H1 (cell line): ENCODE data around the gene OR6C70. TPM values are rescaled to one million over a fixed set of nuclear protein-coding genes. Genes with fewer than 3 reads are reported as not detected.

Experiments
- CTCF ChIA-PET: fragments of 300-600 bp; sonication (Branson Sonifier 250); formaldehyde crosslinking; loops from one replicate; lab custom pipeline; 2021; ENCODE audit not compliant: partially characterized antibody; lab: Charles Lee
- POLR2A ChIA-PET: fragments of 300-600 bp; sonication (Branson Sonifier 250); formaldehyde crosslinking; loops from one replicate; lab custom pipeline; 2021; ENCODE audit warnings: inconsistent platforms; ENCODE audit not compliant: partially characterized antibody; lab: Charles Lee
- DNase-seq, 2 experiments: peaks; one replicate each; pipeline versions ENCODE4 v3.0.0 to v3.0.0-alpha.2; 2010 to 2022; ENCODE audit warnings: low spot score in 2 of 2, low read depth in 1 of 2, mixed read lengths in 1 of 2
- FAIRE-seq: peaks from 2 replicates; lab custom pipeline; 2011; peaks lifted over from hg19 to GRCh38; lab: Jason Lieb, UNC
- H2AFZ ChIP-seq: 2 replicates; pipeline ENCODE4 v1.8.1; 2012; ENCODE audit warnings: low read length, inconsistent platforms
- H2AK5ac ChIP-seq: 2 replicates; pipeline ENCODE4 v1.6.1; 2013; ENCODE audit warnings: low read depth, low read length
- H2BK120ac ChIP-seq: replicated peaks from 2 replicates; pipeline ENCODE3; 2013; ENCODE audit warnings: low read depth, low read length, inconsistent platforms
- H2BK12ac ChIP-seq: 2 replicates; pipeline ENCODE4 v1.6.1; 2013; ENCODE audit warnings: low read depth, low read length
- H2BK15ac ChIP-seq: 2 replicates; pipeline ENCODE4 v1.6.1; 2013; ENCODE audit warnings: low read length
- H2BK20ac ChIP-seq: 2 replicates; pipeline ENCODE4 v1.6.1; 2013; ENCODE audit warnings: low read length
- H2BK5ac ChIP-seq: 2 replicates; pipeline ENCODE4 v1.6.1; 2013; ENCODE audit warnings: low read depth, low read length
- H3K14ac ChIP-seq: 2 replicates; pipeline ENCODE4 v1.6.1; 2013; ENCODE audit warnings: inconsistent platforms; ENCODE audit not compliant: insufficient read length
- H3K18ac ChIP-seq: 2 replicates; pipeline ENCODE4 v1.6.1; 2013; ENCODE audit warnings: low read length; ENCODE audit errors: extremely low read depth
- H3K23ac ChIP-seq: 2 replicates; pipeline ENCODE4 v1.6.1; 2013; ENCODE audit warnings: inconsistent platforms; ENCODE audit not compliant: insufficient read length
- H3K23me2 ChIP-seq: 2 replicates; pipeline ENCODE4 v1.6.1; 2013; ENCODE audit warnings: low read depth, low read length
- H3K27ac ChIP-seq: 2 replicates; pipeline ENCODE4 v1.6.1; 2011; ENCODE audit warnings: low read depth, low read length, inconsistent platforms
- H3K27me3 ChIP-seq, 4 experiments: replicated peaks in 1 of 4; 1 replicate in 1 of 4; 2 replicates in 3 of 4; pipeline versions ENCODE4 v1.6.1 to v1.8.1; 2011 to 2013; ENCODE audit warnings: low read length in 3 of 4, mild to moderate bottlenecking in 3 of 4, inconsistent platforms in 2 of 4, mixed read lengths in 2 of 4, moderate library complexity in 1 of 4; ENCODE audit not compliant: control insufficient read depth in 3 of 4, insufficient read depth in 3 of 4; ENCODE audit errors: extremely low read depth in 1 of 4
- H3K36me3 ChIP-seq, 4 experiments: 2 replicates each; pipeline versions ENCODE4 v1.6.1 to v1.8.1; 2011 to 2013; ENCODE audit warnings: mild to moderate bottlenecking in 4 of 4, low read length in 3 of 4, moderate library complexity in 2 of 4, control low read depth in 1 of 4, inconsistent platforms in 1 of 4; ENCODE audit not compliant: insufficient read depth in 4 of 4, control insufficient read depth in 2 of 4
- H3K4ac ChIP-seq: replicated peaks from 2 replicates; pipeline ENCODE3; 2013; ENCODE audit warnings: low read length, low read depth, mixed read lengths, inconsistent platforms; ENCODE audit not compliant: insufficient read length
- H3K4me1 ChIP-seq, 4 experiments: replicated peaks in 1 of 4; 1 replicate in 1 of 4; 2 replicates in 3 of 4; pipeline versions ENCODE4 v1.6.1 to v1.8.1; 2011 to 2013; ENCODE audit warnings: low read length in 3 of 4, inconsistent platforms in 2 of 4, mixed read lengths in 1 of 4; ENCODE audit not compliant: insufficient read depth in 4 of 4, control insufficient read depth in 3 of 4
- H3K4me2 ChIP-seq, 2 experiments: 2 replicates each; pipeline versions ENCODE4 v1.6.1 to v1.8.1; 2011 to 2013; ENCODE audit warnings: low read depth in 2 of 2, low read length in 2 of 2, control low read depth in 1 of 2, inconsistent platforms in 1 of 2, mild to moderate bottlenecking in 1 of 2; ENCODE audit not compliant: insufficient read depth in 1 of 2
- H3K4me3 ChIP-seq, 4 experiments: fragments of 200-600, 300-600 bp in 1 of 4; sonication (generic), shearing (Covaris generic), sonication (Bioruptor Twin) in 1 of 4; 2 replicates each; pipeline versions ENCODE4 v1.5.1 to v1.8.1; 2011 to 2016; ENCODE audit warnings: low read length in 4 of 4, low read depth in 3 of 4, control low read depth in 2 of 4, inconsistent platforms in 2 of 4, mild to moderate bottlenecking in 2 of 4, mixed read lengths in 1 of 4, moderate library complexity in 1 of 4; ENCODE audit not compliant: insufficient read depth in 2 of 4; ENCODE audit errors: extremely low read depth in 1 of 4
- H3K56ac ChIP-seq: replicated peaks from 2 replicates; pipeline ENCODE3; 2013; ENCODE audit warnings: low read depth, mild to moderate bottlenecking, mixed read lengths, low read length, inconsistent platforms; ENCODE audit not compliant: insufficient read length
- H3K79me1 ChIP-seq: 2 replicates; pipeline ENCODE4 v1.6.1; 2013; ENCODE audit warnings: low read depth, low read length, control low read depth
- H3K79me2 ChIP-seq, 2 experiments: 2 replicates each; pipeline versions ENCODE4 v1.6.1 to v1.8.1; 2012 to 2013; ENCODE audit warnings: low read length in 2 of 2, mild to moderate bottlenecking in 2 of 2, inconsistent platforms in 1 of 2; ENCODE audit not compliant: insufficient read depth in 2 of 2, control insufficient read depth in 1 of 2
- H3K9ac ChIP-seq, 4 experiments: replicated peaks in 1 of 4; 1 replicate in 1 of 4; 2 replicates in 3 of 4; pipeline versions ENCODE4 v1.6.1 to v1.8.1; 2011 to 2013; ENCODE audit warnings: low read depth in 3 of 4, low read length in 3 of 4, control low read depth in 2 of 4, mild to moderate bottlenecking in 2 of 4, moderate library complexity in 2 of 4, inconsistent platforms in 1 of 4; ENCODE audit errors: extremely low read depth in 1 of 4
- H3K9me3 ChIP-seq, 2 experiments: 2 replicates each; pipeline versions ENCODE4 v1.6.1 to v1.8.1; 2012 to 2013; ENCODE audit warnings: mild to moderate bottlenecking in 2 of 2, moderate library complexity in 2 of 2, control low read depth in 1 of 2, inconsistent platforms in 1 of 2, low read depth in 1 of 2, low read length in 1 of 2, mixed read lengths in 1 of 2; ENCODE audit not compliant: insufficient read depth in 2 of 2
- H4K20me1 ChIP-seq, 2 experiments: replicated peaks in 1 of 2; 2 replicates each; pipeline versions ENCODE3 to v1.8.1; 2011 to 2013; ENCODE audit warnings: inconsistent platforms in 2 of 2, low read length in 2 of 2, mild to moderate bottlenecking in 1 of 2; ENCODE audit not compliant: insufficient read depth in 2 of 2, control insufficient read depth in 1 of 2
- H4K5ac ChIP-seq: 2 replicates; pipeline ENCODE4 v1.6.1; 2013; ENCODE audit warnings: low read length, low read depth, mixed read lengths, inconsistent platforms; ENCODE audit not compliant: insufficient read length
- H4K8ac ChIP-seq: 2 replicates; pipeline ENCODE4 v1.8.0; 2013; ENCODE audit warnings: mild to moderate bottlenecking, moderate library complexity, low read length, inconsistent platforms; ENCODE audit not compliant: insufficient read depth; ENCODE audit errors: extremely low read depth
- H4K91ac ChIP-seq: replicated peaks from 2 replicates; pipeline ENCODE3; 2013; ENCODE audit warnings: low read length, mixed read lengths, inconsistent platforms; ENCODE audit not compliant: insufficient read length
- BACH1 ChIP-seq: IDR thresholded peaks from 2 replicates; pipeline ENCODE4 v1.6.1; 2012; ENCODE audit warnings: low read length, improper control_type of control experiment
- KDM4A ChIP-seq: IDR thresholded peaks from one replicate; pipeline ENCODE4 v1.7.1; 2012; ENCODE audit warnings: low read depth, mild to moderate bottlenecking, moderate library complexity, low read length, inconsistent platforms; ENCODE audit not compliant: severe bottlenecking
- TAF7 ChIP-seq: optimal IDR thresholded peaks from 2 replicates; pipeline ENCODE3; 2011; ENCODE audit warnings: low read depth, mild to moderate bottlenecking, inconsistent platforms, low read length, moderate library complexity, borderline replicate concordance
- TEAD4 ChIP-seq: IDR thresholded peaks from 2 replicates; pipeline ENCODE4 v1.6.1; 2012; ENCODE audit warnings: low read depth, low read length, inconsistent platforms, mixed read lengths
- YY1 ChIP-seq: IDR thresholded peaks from 2 replicates; pipeline ENCODE4 v1.6.1; 2011; ENCODE audit warnings: low read depth, mild to moderate bottlenecking, low read length
- ZNF274 ChIP-seq: IDR thresholded peaks from 2 replicates; pipeline ENCODE4 v1.7.0; 2012; ENCODE audit warnings: low read length, borderline replicate concordance; ENCODE audit errors: extremely low read depth
- WGBS, 2 experiments: shearing (Covaris generic) in 1 of 2; methylation state at CpG; one replicate each; pipeline versions ENCODE4 v1.1.6 to v1.1.7; 2013 to 2015; ENCODE audit warnings: low lambda C conversion rate in 2 of 2, mixed read lengths in 2 of 2, inconsistent platforms in 1 of 2, low coverage in 1 of 2, missing lambda C conversion rate in 1 of 2; ENCODE audit not compliant: insufficient replicate concordance in 2 of 2, insufficient coverage in 1 of 2, insufficient read length in 1 of 2; ENCODE audit errors: extremely low coverage in 1 of 2, missing lambda C conversion rate in 1 of 2; 5-methylcytosine and 5-hydroxymethylcytosine counted together
- polyA plus RNA-seq, 7 experiments: library from polyadenylated mRNA; depleted of rRNA in 3 of 7; stranded (reverse) in 5 of 7; unstranded in 2 of 7; fragments of >200 nt in 5 of 7; fragments of 200-250 nt in 2 of 7; gene quantifications; 1 replicate in 5 of 7; 2 replicates in 1 of 7; 4 replicates in 1 of 7; pipeline versions ENCODE4 v1.2.1 to v1.2.3, GENCODE V29; 2011 to 2013; ENCODE audit warnings: missing spikeins in 2 of 7, mixed read lengths in 2 of 7
- total RNA-seq: library from RNA; stranded (reverse); fragmentation: NEBNext Ultra II Directional; extraction: Animal tissue kit (Norgen Biotek cat#: 25700); gene quantifications from 2 replicates; pipeline ENCODE4 v1.2.1, GENCODE V29; 2021
- TF ChIP-seq, protein P1 (sequence below): IDR thresholded peaks from 2 replicates; pipeline ENCODE4 v1.6.1; 2012; ENCODE audit warnings: inconsistent platforms
- TF ChIP-seq, protein P2 (sequence below): IDR thresholded peaks from 2 replicates; pipeline ENCODE4 v1.6.1; 2011; ENCODE audit warnings: low read depth, mild to moderate bottlenecking, low read length; ENCODE audit not compliant: insufficient read depth

OR6C70 gene
- total and polyA plus RNA-seq, 2 of the 8 experiments (the other 6 are each of a cell fraction or from before 2014, with no cell fraction given), result not detected

DNA sequence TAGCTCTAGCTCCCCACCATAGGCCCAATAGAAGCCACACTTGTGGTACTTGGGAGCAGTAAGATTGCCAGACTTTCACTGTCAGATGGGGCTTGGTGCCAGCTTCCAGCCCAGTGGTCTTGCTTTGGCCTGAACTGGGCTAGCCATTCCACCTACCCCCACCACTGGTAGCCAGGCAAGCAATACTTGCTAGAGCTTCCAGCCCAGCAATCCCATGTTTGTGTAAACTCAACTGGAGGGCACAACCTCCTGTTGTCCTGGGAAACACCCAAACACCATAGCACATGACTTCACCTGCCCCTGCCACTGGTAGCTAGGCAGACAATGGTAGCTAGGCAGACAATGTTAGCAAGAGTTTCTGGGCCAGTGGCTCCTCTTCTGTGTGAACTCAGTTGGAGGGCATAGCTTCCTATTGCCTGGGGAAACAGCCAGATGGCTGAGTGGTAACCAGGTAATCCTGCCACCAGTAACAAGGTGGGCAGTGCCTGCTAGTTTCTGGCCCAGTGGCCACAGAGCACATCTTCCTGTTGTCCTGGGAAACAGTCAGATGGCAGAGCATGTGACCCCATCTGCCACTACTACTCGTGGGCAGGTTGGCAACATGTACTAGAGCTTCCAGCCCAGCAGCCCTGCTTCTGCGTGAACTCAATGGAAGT lies 49.5 kb downstream of the OR6C70 start:
- Histone ChIP-seq H2BK20ac (no peak overlapping the region), H3K79me1 (no peaks in the 10 kb centered on the region), H3K27me3 (no peaks in the 10 kb centered on the region), H3K4me3 (no peak overlapping the region), H3K23me2 (no peaks in the 10 kb centered on the region), H3K36me3 (no peaks in the 10 kb centered on the region), H3K79me2 (no peaks in the 10 kb centered on the region), H3K4me2 (no peak overlapping the region), H4K8ac (no peak overlapping the region), H4K5ac (no peak overlapping the region), H2BK5ac (no peak overlapping the region), H3K14ac (no peak overlapping the region), H2BK12ac (no peak overlapping the region), H3K4ac (no peak overlapping the region), H3K27ac (no peak overlapping the region), H3K18ac (no peak overlapping the region), H2BK15ac (no peak overlapping the region), H2AK5ac (no peak overlapping the region), H3K23ac (no peak overlapping the region), H3K56ac (no peak overlapping the region), H2AFZ (0 out of 2 replicates have a peak overlapping the region, but pooled peaks have one; percentile 57), H4K20me1 (no peaks in the 10 kb centered on the region), H3K4me1 (no peaks in the 10 kb centered on the region), H4K91ac (no peak overlapping the region), H3K9me3 (no peaks in the 10 kb centered on the region)
- CTCF ChIA-PET, result interaction anchor here (1.1 to 1.3 kb wide), 2 partner anchors 115 to 202 kb away, joined by 3 to 4 read pairs; no protein-coding TSS in a partner anchor
- POLR2A ChIA-PET, result no interaction called here
- FAIRE-seq, result no peak
- no peak for DNase-seq
- 92% methylated on average over 2 of the region's 2 CpGs; no CpG with 5 or more reads in 1 of the 2 experiments for WGBS, 2 experiments
- TF ChIP-seq ZNF274 (no peak), TAF7 (no peak), KDM4A (no peak), YY1 (no peak), BACH1 (no peak), TEAD4 (no peak)
- TF ChIP-seq, protein P1, sequence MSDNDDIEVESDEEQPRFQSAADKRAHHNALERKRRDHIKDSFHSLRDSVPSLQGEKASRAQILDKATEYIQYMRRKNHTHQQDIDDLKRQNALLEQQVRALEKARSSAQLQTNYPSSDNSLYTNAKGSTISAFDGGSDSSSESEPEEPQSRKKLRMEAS, result no peak
- TF ChIP-seq, protein P2, sequence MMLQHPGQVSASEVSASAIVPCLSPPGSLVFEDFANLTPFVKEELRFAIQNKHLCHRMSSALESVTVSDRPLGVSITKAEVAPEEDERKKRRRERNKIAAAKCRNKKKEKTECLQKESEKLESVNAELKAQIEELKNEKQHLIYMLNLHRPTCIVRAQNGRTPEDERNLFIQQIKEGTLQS, result no peak
- TF ChIP-seq, all 59 proteins: peak for 0
- no peak overlapping the region for H2BK120ac ChIP-seq
- no peak overlapping the region for H3K9ac ChIP-seq
